B cell (primary cell): ENCODE results near the gene PTPRG. TPM values are rescaled to one million over a fixed set of nuclear protein-coding genes. Genes with fewer than 3 reads are reported as not detected.

Experiments used
- ATAC-seq: fragments of 200-7000 bp; cut with Tn5 transposase; one replicate; pipeline ENCODE4 v1.10.0; 2021; ENCODE audit warnings: low read depth, mild to moderate bottlenecking, moderate number of reproducible peaks, moderate library complexity
- CTCF ChIA-PET: fragments of 350-600 bp; sonication (Branson Sonifier 250); formaldehyde crosslinking; loops from one replicate; lab custom pipeline; 2021; ENCODE audit warnings: antibody characterized with exemption, inconsistent platforms; lab: Charles Lee
- POLR2A ChIA-PET: fragments of 350-600 bp; sonication (Branson Sonifier 250); formaldehyde crosslinking; loops from one replicate; lab custom pipeline; 2021; ENCODE audit warnings: antibody characterized with exemption; lab: Charles Lee
- DNase-seq: peaks from one replicate; pipeline ENCODE4 v3.0.0; 2013
- H2AFZ ChIP-seq: 2 replicates; pipeline ENCODE4 v1.6.1; 2012; ENCODE audit warnings: mild to moderate bottlenecking, low read depth, low read length; ENCODE audit not compliant: insufficient read depth, poor library complexity, severe bottlenecking
- H3K27ac ChIP-seq, 2 donors: 1 replicate in 1 of 2; 2 replicates in 1 of 2; pipeline ENCODE4 v1.5.1; 2012 to 2013; ENCODE audit warnings: low read length in 2 of 2, mild to moderate bottlenecking in 2 of 2, moderate library complexity in 1 of 2
- H3K27me3 ChIP-seq, 4 experiments: fragments of 200-600 bp in 1 of 4; sonication (generic) in 1 of 4; replicated peaks in 1 of 4; 1 replicate in 2 of 4; 2 replicates in 2 of 4; pipeline versions ENCODE4 v1.6.1 to v1.7.0; 2013 to 2016; ENCODE audit warnings: low read length in 3 of 4, mild to moderate bottlenecking in 2 of 4, mixed read lengths in 1 of 4, moderate library complexity in 1 of 4; ENCODE audit not compliant: insufficient read depth in 4 of 4, control insufficient read depth in 3 of 4; ENCODE audit errors: control extremely low read depth in 1 of 4
- H3K36me3 ChIP-seq, 2 experiments: replicated peaks in 1 of 2; 1 replicate in 1 of 2; 2 replicates in 1 of 2; pipeline versions ENCODE4 v1.6.1 to v1.7.1; 2013; ENCODE audit warnings: low read length in 1 of 2; ENCODE audit not compliant: insufficient read depth in 2 of 2, control insufficient read depth in 1 of 2; ENCODE audit errors: control extremely low read depth in 1 of 2, extremely low read depth in 1 of 2
- H3K4me1 ChIP-seq, 2 donors: fragments of 200-600 bp in 1 of 2; sonication (generic) in 1 of 2; 1 replicate in 1 of 2; 2 replicates in 1 of 2; pipeline versions ENCODE4 v1.5.1 to v1.6.1; 2013 to 2017; ENCODE audit warnings: low read length in 2 of 2; ENCODE audit not compliant: control insufficient read depth in 2 of 2, insufficient read depth in 2 of 2
- H3K4me2 ChIP-seq: replicated peaks from 2 replicates; pipeline ENCODE3; 2012; ENCODE audit warnings: mild to moderate bottlenecking, low read depth, low read length; ENCODE audit not compliant: poor library complexity, severe bottlenecking
- H3K4me3 ChIP-seq, 5 experiments: fragments of 200-600 bp in 1 of 5; sonication (generic) in 1 of 5; 1 replicate in 3 of 5; 2 replicates in 2 of 5; pipeline versions ENCODE4 v1.5.1 to v1.7.0; 2011 to 2016; ENCODE audit warnings: low read length in 4 of 5, mild to moderate bottlenecking in 4 of 5, low read depth in 2 of 5, control low read depth in 1 of 5, moderate library complexity in 1 of 5; ENCODE audit not compliant: insufficient read depth in 1 of 5; ENCODE audit errors: control extremely low read depth in 1 of 5, extremely low read depth in 1 of 5
- H3K79me2 ChIP-seq: fragments of 200-600 bp; sonication (generic); one replicate; pipeline ENCODE4 v1.6.0; 2016; ENCODE audit warnings: low read length; ENCODE audit not compliant: control insufficient read depth, insufficient read depth
- H3K9ac ChIP-seq: fragments of 200-600 bp; sonication (generic); 2 replicates; pipeline ENCODE4 v1.6.1; 2017; ENCODE audit warnings: mild to moderate bottlenecking, low read length, moderate library complexity
- H3K9me3 ChIP-seq, 3 donors: one replicate each; pipeline versions ENCODE4 v1.6.1 to v1.7.1; 2013; ENCODE audit warnings: low read length in 2 of 3; ENCODE audit not compliant: control insufficient read depth in 2 of 3, insufficient read depth in 1 of 3; ENCODE audit errors: control extremely low read depth in 1 of 3
- H4K20me1 ChIP-seq: 2 replicates; pipeline ENCODE4 v1.6.0; 2012; ENCODE audit warnings: mild to moderate bottlenecking, low read length; ENCODE audit not compliant: insufficient read depth, control insufficient read depth, poor library complexity, severe bottlenecking
- H3K27ac Mint-ChIP-seq: one replicate; pipeline ENCODE4 v1.8.0; 2021; ENCODE audit warnings: mixed read lengths
- H3K27me3 Mint-ChIP-seq: one replicate; pipeline ENCODE4 v1.8.0; 2021; ENCODE audit warnings: mixed read lengths
- H3K4me1 Mint-ChIP-seq: one replicate; pipeline ENCODE4 v1.8.0; 2021; ENCODE audit warnings: mixed read lengths
- H3K4me3 Mint-ChIP-seq: one replicate; pipeline ENCODE4 v1.8.0; 2021; ENCODE audit warnings: mixed read lengths
- H3K9me3 Mint-ChIP-seq: one replicate; pipeline ENCODE4 v1.8.0; 2022; ENCODE audit warnings: mixed read lengths; ENCODE audit not compliant: insufficient read depth
- CTCF ChIP-seq: fragments of 200-600 bp; IDR thresholded peaks from one replicate; pipeline ENCODE4 v1.8.0; 2022; ENCODE audit warnings: antibody characterized with exemption, mild to moderate bottlenecking
- EZH2 ChIP-seq: IDR thresholded peaks from 2 replicates; pipeline ENCODE4 v1.6.1; 2012; ENCODE audit warnings: borderline replicate concordance, low read depth, mild to moderate bottlenecking, moderate library complexity, low read length; ENCODE audit not compliant: insufficient read depth, poor library complexity, severe bottlenecking
- WGBS: methylation state at CpG from one replicate; pipeline ENCODE4 v1.1.5; 2013; ENCODE audit warnings: missing lambda C conversion rate; ENCODE audit not compliant: insufficient coverage; 5-methylcytosine and 5-hydroxymethylcytosine counted together
- intact Hi-C: fragments of 100-400 bp; cut with micrococcal nuclease; formaldehyde crosslinking; loops from one replicate; pipeline ENCODE4 v1.10.0; 2022
- polyA plus RNA-seq: library from polyadenylated mRNA; depleted of rRNA; stranded (reverse); fragments of >200 nt; gene quantifications from 2 replicates; pipeline ENCODE4 v1.2.3, GENCODE V29; 2012
- total RNA-seq, 2 donors: library from RNA; stranded (reverse); fragments of 120-200 nt in 1 of 2; gene quantifications; 1 replicate in 1 of 2; 2 replicates in 1 of 2; pipeline versions ENCODE4 v1.2.3 to v1.2.4, GENCODE V29; 2013 to 2022

Gene PTPRG
- total and polyA plus RNA-seq, 2 donors (not counting 1 experiment from before 2014, with no cell fraction given): 0.12 to 1.3 TPM

DNA sequence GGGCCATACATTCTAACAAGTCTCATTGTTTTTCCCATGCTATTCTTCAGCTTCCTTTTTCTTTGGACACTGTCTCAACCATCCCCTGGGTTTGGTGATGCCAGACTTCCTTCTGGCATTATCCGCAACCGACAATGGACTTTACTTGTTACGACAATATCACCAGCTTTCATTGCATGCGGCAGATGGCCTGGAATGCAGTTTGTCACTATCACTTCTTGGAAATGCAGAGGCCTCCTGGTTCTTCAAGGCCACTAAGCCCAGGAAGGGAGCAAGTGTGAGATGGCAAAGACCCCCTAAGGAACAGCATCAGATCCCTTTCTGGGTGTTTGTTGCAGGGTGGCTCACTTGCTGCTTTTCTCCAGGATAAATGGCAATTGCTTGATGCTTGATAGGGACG is 128.6 kb downstream of the PTPRG start:
- Mint-ChIP-seq H3K9me3 (no peaks in the 10 kb centered on the region), H3K4me3 (no peak overlapping the region), H3K4me1 (no peaks in the 10 kb centered on the region), H3K27me3 (no peaks in the 10 kb centered on the region), H3K27ac (no peak overlapping the region)
- intact Hi-C loops: no loop called here
- Histone ChIP-seq H3K36me3 (no peaks in the 10 kb centered on the region), H3K79me2 (no peaks in the 10 kb centered on the region), H3K9ac (no peak overlapping the region), H3K9me3 (peaks cover 0 to 4% (median 0%) of the 10 kb centered on the region in 3 donors), H3K4me2 (no peak overlapping the region), H2AFZ (no peak overlapping the region), H3K4me1 (no peaks in the 10 kb centered on the region), H3K4me3 (no peak overlapping the region), H3K27me3 (no peaks in the 10 kb centered on the region), H4K20me1 (no peaks in the 10 kb centered on the region), H3K27ac (no peak overlapping the region)
- POLR2A ChIA-PET: no interaction called here
- ATAC-seq (no peak), DNase-seq (no peak)
- CTCF ChIA-PET: interaction anchor here (1.3 kb wide), 1 partner anchor 13 kb away, joined by 3 read pairs; no protein-coding TSS in a partner anchor
- 94% methylated on average over 5 of the region's 5 CpGs for WGBS
- TF ChIP-seq EZH2: no peak
- TF ChIP-seq CTCF: no peak

- intact Hi-C loops: no loop called here
- ATAC-seq: no peak
These were observed 130.1 kb downstream of the PTPRG start for GRCh38 chr3:61691466-61691865.

More at GRCh38 chr3:61691466-61691865, 130.1 kb downstream of the PTPRG start:
- Histone ChIP-seq H3K9me3 (peaks cover 0 to 4% (median 0%) of the 10 kb centered on the region in 3 donors), H3K4me1 (no peaks in the 10 kb centered on the region), H4K20me1 (no peaks in the 10 kb centered on the region), H3K79me2 (no peaks in the 10 kb centered on the region), H3K4me3 (no peak overlapping the region), H3K4me2 (no peak overlapping the region), H3K36me3 (no peaks in the 10 kb centered on the region), H3K27ac (no peak overlapping the region), H3K27me3 (no peaks in the 10 kb centered on the region), H3K9ac (no peak overlapping the region), H2AFZ (no peak overlapping the region)
- ChIA-PET CTCF (no interaction called here), POLR2A (no interaction called here)
- no CpG with 5 or more reads among the region's 2 CpGs for WGBS
- H3K4me1 Mint-ChIP-seq: no peaks in the 10 kb centered on the region
- no peak overlapping the region for H3K27ac Mint-ChIP-seq
- TF ChIP-seq CTCF: no peak
- TF ChIP-seq EZH2: no peak
- H3K9me3 Mint-ChIP-seq: no peaks in the 10 kb centered on the region
- H3K27me3 Mint-ChIP-seq: no peaks in the 10 kb centered on the region
- no peak overlapping the region for H3K4me3 Mint-ChIP-seq
- DNase-seq: no peak
